K562 (cell line): Measurements from ENCODE around the gene FDX2. TPM values are rescaled to one million over a fixed set of nuclear protein-coding genes. Genes with fewer than 3 reads are reported as not detected.

Experiments
- BHLHE40 ChIP-seq: IDR thresholded peaks from 2 replicates; pipeline ENCODE4 v1.6.1; 2011; ENCODE audit warnings: low read length, improper control_type of control experiment
- CBFA2T2 ChIP-seq: fragments of 450-650 bp; conservative IDR thresholded peaks from 2 replicates; pipeline ENCODE4 v1.6.1; 2017; ENCODE audit warnings: mild to moderate bottlenecking
- CHD1 ChIP-seq: fragments of 200-600 bp; sonication (generic); IDR thresholded peaks from one replicate; pipeline ENCODE4 v1.6.1; 2012; ENCODE audit warnings: mild to moderate bottlenecking, moderate library complexity, low read length, inconsistent platforms
- FIP1L1 ChIP-seq: fragments of 200-400 bp; formaldehyde crosslinking; IDR thresholded peaks from 2 replicates; pipeline ENCODE4 v1.6.1; 2018; ENCODE audit warnings: mild to moderate bottlenecking, low read depth, low read length; ENCODE audit not compliant: poor library complexity, severe bottlenecking
- IFI16 ChIP-seq: fragments of 250-450 bp; sonication (Bioruptor Pico); IDR thresholded peaks from 2 replicates; pipeline ENCODE4 v2.1.2; 2022; ENCODE audit warnings: mild to moderate bottlenecking, inconsistent platforms
- STAG1 ChIP-seq: sonication (generic); formaldehyde crosslinking; IDR thresholded peaks from 2 replicates; pipeline ENCODE4 v1.5.0; 2020; ENCODE audit warnings: missing genetic modification reagents, borderline replicate concordance
- XRCC5 ChIP-seq: fragments of 200-400 bp; formaldehyde crosslinking; IDR thresholded peaks from 2 replicates; pipeline ENCODE4 v1.6.1; 2017; ENCODE audit warnings: low read depth, mild to moderate bottlenecking, low read length
- ZNF165 ChIP-seq: fragments of 250-450 bp; sonication (Bioruptor Pico); IDR thresholded peaks from 2 replicates; pipeline ENCODE4 v1.4.0; 2020; ENCODE audit warnings: borderline replicate concordance
- ZNF408 ChIP-seq: fragments of 250-450 bp; sonication (Bioruptor Pico); IDR thresholded peaks from 2 replicates; pipeline ENCODE4 v1.4.0; 2020; ENCODE audit warnings: low read depth, mild to moderate bottlenecking, moderate library complexity
- polyA plus RNA-seq, 8 experiments: library from polyadenylated mRNA; depleted of rRNA in 4 of 8; stranded (reverse) in 5 of 8; unstranded in 3 of 8; fragments of >200 nt; fragmentation: Nextera tagmentation in 2 of 8; fragmentation: Illumina TruSeq in 1 of 8; extraction: Ambion mirVana in 2 of 8; extraction: Trizol in 1 of 8; gene quantifications; 2 replicates each; pipeline versions ENCODE4 v1.2.1 to v1.2.3, GENCODE V29; 2011 to 2014; ENCODE audit warnings: inconsistent platforms in 1 of 8, missing spikeins in 1 of 8
- total RNA-seq, 7 experiments: library from RNA; depleted of rRNA in 6 of 7; stranded (reverse); fragments of >200 nt in 6 of 7; fragmentation: Illumina TruSeq in 2 of 7; extraction: Trizol in 2 of 7; gene quantifications; 2 replicates each; pipeline versions ENCODE4 v1.2.1 to v1.2.3, GENCODE V29; 2011 to 2021; ENCODE audit warnings: low replicate concordance in 1 of 7
- TF ChIP-seq, protein P1 (sequence below), 2 experiments: fragments of 450-650 bp; IDR thresholded peaks; 2 replicates each; pipeline ENCODE4 v1.6.1; 2016
- TF ChIP-seq, protein P2 (sequence below): IDR thresholded peaks from 2 replicates; pipeline ENCODE4 v1.6.1; 2014; ENCODE audit warnings: antibody characterized with exemption
- TF ChIP-seq, protein P3 (sequence below): sonication (generic); formaldehyde crosslinking; IDR thresholded peaks from 2 replicates; pipeline ENCODE4 v1.4.0; 2020; ENCODE audit warnings: mild to moderate bottlenecking, missing genetic modification reagents
- TF ChIP-seq, protein P4 (sequence below), 2 experiments: IDR thresholded peaks in 1 of 2; conservative IDR thresholded peaks in 1 of 2; 2 replicates each; pipeline ENCODE4 v1.6.1; 2016; ENCODE audit warnings: low read depth in 2 of 2, mild to moderate bottlenecking in 1 of 2, missing compliant biosample characterization in 1 of 2, missing genetic modification characterization in 1 of 2, moderate library complexity in 1 of 2

Gene FDX2
- total and polyA plus RNA-seq, 9 of the 15 experiments (the other 6 are each of a cell fraction or from before 2014, with no cell fraction given): 2.5 to 49.8 (median 29.7) TPM

DNA sequence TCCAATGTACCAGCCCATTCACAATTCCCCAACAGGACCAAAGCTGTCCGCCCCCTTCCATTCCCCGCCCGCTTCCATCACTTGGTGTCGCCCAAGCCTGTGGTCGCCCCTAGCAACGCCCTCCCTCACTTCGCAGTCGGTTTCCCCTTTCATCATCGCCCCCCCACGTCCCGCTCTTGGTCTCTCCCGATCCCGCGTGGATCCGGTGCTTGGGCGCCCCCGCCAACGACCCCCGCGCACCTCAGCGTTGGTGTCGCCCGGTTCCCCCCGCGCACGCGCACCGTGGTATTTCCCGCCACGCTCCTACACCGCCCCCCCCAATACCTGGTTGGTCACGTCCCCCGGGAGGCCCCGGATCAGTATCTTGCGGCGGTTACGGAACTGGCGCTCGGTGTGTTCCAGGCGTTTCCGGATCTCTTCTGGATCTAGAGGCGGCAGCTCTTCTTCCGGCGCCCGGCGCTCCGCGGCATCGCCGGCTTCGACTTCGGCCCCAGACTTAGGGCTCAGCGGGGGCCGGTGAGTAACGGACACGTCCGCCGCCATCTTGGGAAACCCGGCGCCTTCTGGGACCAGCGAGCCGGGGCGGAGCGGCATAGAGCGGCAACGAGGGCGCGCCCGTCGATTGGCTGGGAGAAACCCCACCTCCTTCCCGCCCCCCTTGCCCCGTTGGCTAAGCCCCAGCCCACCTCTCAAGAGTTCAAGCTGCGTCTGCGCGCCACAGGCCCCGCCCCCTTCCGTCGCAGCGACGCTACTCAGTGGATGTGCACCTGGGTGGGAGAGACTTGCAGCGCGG is 17.3 kb upstream of the FDX2 start, which contains the start of gene RAVER1 (continued):
- no peak for TF ChIP-seq ZNF165
- TF ChIP-seq, protein P1, sequence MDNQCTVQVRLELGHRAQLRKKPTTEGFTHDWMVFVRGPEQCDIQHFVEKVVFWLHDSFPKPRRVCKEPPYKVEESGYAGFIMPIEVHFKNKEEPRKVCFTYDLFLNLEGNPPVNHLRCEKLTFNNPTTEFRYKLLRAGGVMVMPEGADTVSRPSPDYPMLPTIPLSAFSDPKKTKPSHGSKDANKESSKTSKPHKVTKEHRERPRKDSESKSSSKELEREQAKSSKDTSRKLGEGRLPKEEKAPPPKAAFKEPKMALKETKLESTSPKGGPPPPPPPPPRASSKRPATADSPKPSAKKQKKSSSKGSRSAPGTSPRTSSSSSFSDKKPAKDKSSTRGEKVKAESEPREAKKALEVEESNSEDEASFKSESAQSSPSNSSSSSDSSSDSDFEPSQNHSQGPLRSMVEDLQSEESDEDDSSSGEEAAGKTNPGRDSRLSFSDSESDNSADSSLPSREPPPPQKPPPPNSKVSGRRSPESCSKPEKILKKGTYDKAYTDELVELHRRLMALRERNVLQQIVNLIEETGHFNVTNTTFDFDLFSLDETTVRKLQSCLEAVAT (IDR thresholded peaks at IDR 0.05): peak in 1 of 2 experiments; percentile 35; a peak in 1 of 4 replicates
- peak; percentile 68; the same call in 1 of the 2 replicates for TF ChIP-seq XRCC5
- TF ChIP-seq CBFA2T2: no peak
- no peak for TF ChIP-seq ZNF408 (CRISPR knock-in tag)
- TF ChIP-seq CHD1: peak; percentile 38
- peak; percentile 38 for TF ChIP-seq STAG1 (CRISPR knock-in tag)
- TF ChIP-seq IFI16: no peak
- TF ChIP-seq, protein P2, sequence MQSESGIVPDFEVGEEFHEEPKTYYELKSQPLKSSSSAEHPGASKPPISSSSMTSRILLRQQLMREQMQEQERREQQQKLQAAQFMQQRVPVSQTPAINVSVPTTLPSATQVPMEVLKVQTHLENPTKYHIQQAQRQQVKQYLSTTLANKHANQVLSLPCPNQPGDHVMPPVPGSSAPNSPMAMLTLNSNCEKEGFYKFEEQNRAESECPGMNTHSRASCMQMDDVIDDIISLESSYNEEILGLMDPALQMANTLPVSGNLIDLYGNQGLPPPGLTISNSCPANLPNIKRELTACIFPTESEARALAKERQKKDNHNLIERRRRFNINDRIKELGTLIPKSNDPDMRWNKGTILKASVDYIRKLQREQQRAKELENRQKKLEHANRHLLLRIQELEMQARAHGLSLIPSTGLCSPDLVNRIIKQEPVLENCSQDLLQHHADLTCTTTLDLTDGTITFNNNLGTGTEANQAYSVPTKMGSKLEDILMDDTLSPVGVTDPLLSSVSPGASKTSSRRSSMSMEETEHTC: peak; percentile 47; the same call in 1 of the 2 replicates
- peak; percentile 83 for TF ChIP-seq BHLHE40
- TF ChIP-seq, protein P3, sequence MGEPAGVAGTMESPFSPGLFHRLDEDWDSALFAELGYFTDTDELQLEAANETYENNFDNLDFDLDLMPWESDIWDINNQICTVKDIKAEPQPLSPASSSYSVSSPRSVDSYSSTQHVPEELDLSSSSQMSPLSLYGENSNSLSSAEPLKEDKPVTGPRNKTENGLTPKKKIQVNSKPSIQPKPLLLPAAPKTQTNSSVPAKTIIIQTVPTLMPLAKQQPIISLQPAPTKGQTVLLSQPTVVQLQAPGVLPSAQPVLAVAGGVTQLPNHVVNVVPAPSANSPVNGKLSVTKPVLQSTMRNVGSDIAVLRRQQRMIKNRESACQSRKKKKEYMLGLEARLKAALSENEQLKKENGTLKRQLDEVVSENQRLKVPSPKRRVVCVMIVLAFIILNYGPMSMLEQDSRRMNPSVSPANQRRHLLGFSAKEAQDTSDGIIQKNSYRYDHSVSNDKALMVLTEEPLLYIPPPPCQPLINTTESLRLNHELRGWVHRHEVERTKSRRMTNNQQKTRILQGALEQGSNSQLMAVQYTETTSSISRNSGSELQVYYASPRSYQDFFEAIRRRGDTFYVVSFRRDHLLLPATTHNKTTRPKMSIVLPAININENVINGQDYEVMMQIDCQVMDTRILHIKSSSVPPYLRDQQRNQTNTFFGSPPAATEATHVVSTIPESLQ (CRISPR knock-in tag): peak; percentile 63
- TF ChIP-seq, protein P4, sequence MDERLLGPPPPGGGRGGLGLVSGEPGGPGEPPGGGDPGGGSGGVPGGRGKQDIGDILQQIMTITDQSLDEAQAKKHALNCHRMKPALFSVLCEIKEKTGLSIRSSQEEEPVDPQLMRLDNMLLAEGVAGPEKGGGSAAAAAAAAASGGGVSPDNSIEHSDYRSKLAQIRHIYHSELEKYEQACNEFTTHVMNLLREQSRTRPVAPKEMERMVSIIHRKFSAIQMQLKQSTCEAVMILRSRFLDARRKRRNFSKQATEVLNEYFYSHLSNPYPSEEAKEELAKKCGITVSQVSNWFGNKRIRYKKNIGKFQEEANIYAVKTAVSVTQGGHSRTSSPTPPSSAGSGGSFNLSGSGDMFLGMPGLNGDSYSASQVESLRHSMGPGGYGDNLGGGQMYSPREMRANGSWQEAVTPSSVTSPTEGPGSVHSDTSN (CRISPR knock-in tag; IDR thresholded peaks at IDR 0.05; ENCODE audit: low read depth): no peak
- TF ChIP-seq, protein P4 (tag; conservative IDR thresholded peaks at IDR 0.05; ENCODE audit: low read depth): no peak
- TF ChIP-seq FIP1L1: peak; percentile 62
